ENCODE data around the gene EFCAB10.

EFCAB10 gene

DNA sequence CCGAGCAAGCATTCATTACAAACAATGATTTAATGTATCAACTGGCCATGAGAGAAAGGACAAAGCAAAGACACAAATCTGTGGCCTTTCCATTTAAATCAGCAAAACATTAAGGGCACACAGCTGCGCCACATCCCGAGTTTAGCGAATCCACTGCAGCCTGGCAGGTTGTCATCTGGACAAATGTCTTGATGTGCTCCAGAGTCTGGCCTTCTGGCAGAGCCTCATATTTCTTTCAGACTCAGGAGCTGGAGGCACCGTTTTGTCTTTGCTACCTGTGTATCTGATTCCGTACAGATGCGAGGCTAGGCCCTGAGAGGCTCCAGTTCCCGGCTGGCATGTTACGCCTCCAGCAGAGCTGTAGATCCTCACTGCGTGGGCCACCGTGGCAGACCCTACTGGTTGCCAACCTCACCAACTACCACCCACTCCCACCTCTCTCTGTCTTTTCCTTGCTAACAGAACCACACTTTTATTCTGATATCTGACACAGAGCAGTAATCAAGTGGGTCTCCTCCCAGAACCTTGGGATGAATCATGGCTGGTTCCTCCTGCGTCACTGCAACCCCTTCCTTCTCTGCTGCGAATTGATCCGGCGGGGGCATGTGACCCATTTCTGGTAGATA lies 40.9 kb upstream of the EFCAB10 start:
- Histone ChIP-seq H3K9ac (ENCODE audit: low read length) (no peak overlapping the region), H2BK120ac (ENCODE audit: low read depth, low read length) (no peak overlapping the region), H3K4ac (ENCODE audit: low read depth in 1 of 2, low read length in 2 of 2) (no peak overlapping the region), H3K27ac (ENCODE audit: low read length, poor library complexity, severe bottlenecking) (no peak overlapping the region), H2AFZ (ENCODE audit: low read depth, low read length) (no peak overlapping the region), H3K79me1 (replicated peaks; ENCODE audit: low read length, poor library complexity, severe bottlenecking) (no peaks in the 10 kb centered on the region), H3K27me3 (ENCODE audit: control insufficient read depth in 1 of 2, insufficient read depth in 1 of 2, low read length in 2 of 2) (no peaks in the 10 kb centered on the region), H2BK5ac (ENCODE audit: low read depth, low read length, poor library complexity, severe bottlenecking) (no peak overlapping the region), H2BK12ac (ENCODE audit: low read length in 2 of 2) (no peak overlapping the region), H3K14ac (ENCODE audit: low read length in 2 of 2) (no peak overlapping the region), H2BK15ac (ENCODE audit: low read depth, poor library complexity, severe bottlenecking) (no peak overlapping the region), H3K4me2 (ENCODE audit: low read length, poor library complexity, severe bottlenecking) (no peak overlapping the region), H3K9me3 (ENCODE audit: control insufficient read depth, low read length) (peaks cover 7% of the 10 kb centered on the region), H3K23ac (ENCODE audit: low read length in 2 of 2) (no peak overlapping the region), H2AK5ac (ENCODE audit: low read length, severe bottlenecking) (no peak overlapping the region), H4K91ac (ENCODE audit: low read length) (no peak overlapping the region), H3K36me3 (ENCODE audit: control insufficient read depth in 1 of 2, insufficient read depth in 2 of 2, low read depth in 1 of 2, low read length in 2 of 2) (peaks cover 30 to 59% of the 10 kb centered on the region in 2 experiments), H3K18ac (ENCODE audit: low read depth in 1 of 2, low read length in 2 of 2) (no peak overlapping the region), H3K4me1 (ENCODE audit: control insufficient read depth, insufficient read depth, low read depth, low read length) (no peaks in the 10 kb centered on the region), H3K4me3 (ENCODE audit: insufficient read depth in 1 of 2, low read depth in 1 of 2, low read length in 2 of 2) (no peak overlapping the region), H4K8ac (ENCODE audit: low read length) (no peak overlapping the region)
- WGBS, result 95% methylated on average over 12 of the region's 15 CpGs
- no peak for DNase-seq

DNA sequence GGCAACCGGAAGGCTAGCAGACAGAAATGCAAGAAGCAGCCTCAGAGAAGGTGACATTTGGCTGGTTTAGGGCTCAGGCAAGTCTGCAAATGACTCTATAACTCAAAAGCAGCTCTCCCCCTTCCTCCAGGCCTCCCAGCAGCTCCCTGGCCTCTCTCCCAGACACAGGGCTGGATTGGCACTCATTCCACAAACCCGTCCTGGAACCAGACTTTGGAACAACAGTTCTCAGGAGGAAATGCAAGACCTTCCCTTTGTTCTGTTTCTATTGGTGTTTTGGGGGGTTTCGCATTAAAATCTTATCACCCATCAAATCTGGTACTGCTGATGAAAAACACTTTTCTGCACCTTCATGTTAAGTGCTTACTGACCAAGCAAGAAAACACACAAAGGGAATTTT lies 40.3 kb upstream of the EFCAB10 start:
- Histone ChIP-seq H2AK5ac (ENCODE audit: low read length, severe bottlenecking) (no peak overlapping the region), H3K9ac (ENCODE audit: low read length) (no peak overlapping the region), H3K79me1 (replicated peaks; ENCODE audit: low read length, poor library complexity, severe bottlenecking) (no peaks in the 10 kb centered on the region), H3K9me3 (ENCODE audit: control insufficient read depth, low read length) (peaks cover 7% of the 10 kb centered on the region), H3K14ac (ENCODE audit: low read length in 2 of 2) (no peak overlapping the region), H2AFZ (ENCODE audit: low read depth, low read length) (no peak overlapping the region), H2BK12ac (ENCODE audit: low read length in 2 of 2) (no peak overlapping the region), H2BK5ac (ENCODE audit: low read depth, low read length, poor library complexity, severe bottlenecking) (no peak overlapping the region), H4K8ac (ENCODE audit: low read length) (no peak overlapping the region), H3K27ac (ENCODE audit: low read length, poor library complexity, severe bottlenecking) (no peak overlapping the region), H3K4me2 (ENCODE audit: low read length, poor library complexity, severe bottlenecking) (no peak overlapping the region), H3K4me1 (ENCODE audit: control insufficient read depth, insufficient read depth, low read depth, low read length) (no peaks in the 10 kb centered on the region), H3K36me3 (ENCODE audit: control insufficient read depth in 1 of 2, insufficient read depth in 2 of 2, low read depth in 1 of 2, low read length in 2 of 2) (peaks cover 30 to 58% of the 10 kb centered on the region in 2 experiments), H3K18ac (ENCODE audit: low read depth in 1 of 2, low read length in 2 of 2) (no peak overlapping the region), H3K4ac (ENCODE audit: low read depth in 1 of 2, low read length in 2 of 2) (no peak overlapping the region), H2BK120ac (ENCODE audit: low read depth, low read length) (no peak overlapping the region), H3K4me3 (ENCODE audit: insufficient read depth in 1 of 2, low read depth in 1 of 2, low read length in 2 of 2) (no peak overlapping the region), H3K27me3 (ENCODE audit: control insufficient read depth in 1 of 2, insufficient read depth in 1 of 2, low read length in 2 of 2) (no peaks in the 10 kb centered on the region), H3K23ac (ENCODE audit: low read length in 2 of 2) (no peak overlapping the region), H2BK15ac (ENCODE audit: low read depth, poor library complexity, severe bottlenecking) (no peak overlapping the region), H4K91ac (ENCODE audit: low read length) (no peak overlapping the region)
- WGBS, result 84% methylated on average over 3 of the region's 3 CpGs
- no peak for DNase-seq

DNA sequence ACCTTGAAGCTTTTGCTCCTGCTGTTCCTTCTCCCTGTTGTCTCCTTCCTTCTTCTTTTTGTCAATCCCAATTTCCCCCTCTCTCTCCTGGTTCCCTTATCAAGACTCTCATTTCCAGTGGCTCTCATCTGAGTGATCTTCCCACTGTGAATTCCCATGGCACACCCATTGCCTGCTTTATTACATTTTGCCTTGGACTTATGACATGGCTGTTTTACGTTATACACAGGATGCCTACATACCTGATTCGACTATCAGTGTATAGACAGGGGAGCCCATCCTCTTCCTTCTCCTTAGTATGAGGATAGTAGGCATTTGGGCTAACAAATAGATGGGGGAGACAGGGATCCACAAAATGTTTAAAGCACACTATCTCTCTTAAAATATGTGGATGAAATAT lies 39.9 kb upstream of the EFCAB10 start:
- WGBS, result no CpG with 5 or more reads among the region's 2 CpGs
- no peak overlapping the region for H2AFZ ChIP-seq (ENCODE audit: low read depth, low read length)
- H3K4me3 ChIP-seq (ENCODE audit: insufficient read depth in 1 of 2, low read depth in 1 of 2, low read length in 2 of 2), result no peak overlapping the region
- H3K4ac ChIP-seq (ENCODE audit: low read depth in 1 of 2, low read length in 2 of 2), result no peak overlapping the region
- no peak overlapping the region for H2BK5ac ChIP-seq (ENCODE audit: low read depth, low read length, poor library complexity, severe bottlenecking)
- H2AK5ac ChIP-seq (ENCODE audit: low read length, severe bottlenecking), result no peak overlapping the region
- no peaks in the 10 kb centered on the region for H3K4me1 ChIP-seq (ENCODE audit: control insufficient read depth, insufficient read depth, low read depth, low read length)
- H3K79me1 ChIP-seq (replicated peaks; ENCODE audit: low read length, poor library complexity, severe bottlenecking), result no peaks in the 10 kb centered on the region
- H3K9ac ChIP-seq (ENCODE audit: low read length), result no peak overlapping the region
- no peak overlapping the region for H2BK120ac ChIP-seq (ENCODE audit: low read depth, low read length)
- H3K9me3 ChIP-seq (ENCODE audit: control insufficient read depth, low read length), result peaks cover 4% of the 10 kb centered on the region
- H3K4me2 ChIP-seq (ENCODE audit: low read length, poor library complexity, severe bottlenecking), result no peak overlapping the region
- no peak overlapping the region for H3K27ac ChIP-seq (ENCODE audit: low read length, poor library complexity, severe bottlenecking)
- peaks cover 30 to 58% of the 10 kb centered on the region in 2 experiments for H3K36me3 ChIP-seq (ENCODE audit: control insufficient read depth in 1 of 2, insufficient read depth in 2 of 2, low read depth in 1 of 2, low read length in 2 of 2)
- no peak for DNase-seq
- no peak overlapping the region for H4K91ac ChIP-seq (ENCODE audit: low read length)
- H3K23ac ChIP-seq (ENCODE audit: low read length in 2 of 2), result no peak overlapping the region
- H3K18ac ChIP-seq (ENCODE audit: low read depth in 1 of 2, low read length in 2 of 2), result no peak overlapping the region
- H2BK12ac ChIP-seq (ENCODE audit: low read length in 2 of 2), result no peak overlapping the region
- no peaks in the 10 kb centered on the region for H3K27me3 ChIP-seq (ENCODE audit: control insufficient read depth in 1 of 2, insufficient read depth in 1 of 2, low read length in 2 of 2)
- H2BK15ac ChIP-seq (ENCODE audit: low read depth, poor library complexity, severe bottlenecking), result no peak overlapping the region
- no peak overlapping the region for H3K14ac ChIP-seq (ENCODE audit: low read length in 2 of 2)
- H4K8ac ChIP-seq (ENCODE audit: low read length), result no peak overlapping the region

DNA sequence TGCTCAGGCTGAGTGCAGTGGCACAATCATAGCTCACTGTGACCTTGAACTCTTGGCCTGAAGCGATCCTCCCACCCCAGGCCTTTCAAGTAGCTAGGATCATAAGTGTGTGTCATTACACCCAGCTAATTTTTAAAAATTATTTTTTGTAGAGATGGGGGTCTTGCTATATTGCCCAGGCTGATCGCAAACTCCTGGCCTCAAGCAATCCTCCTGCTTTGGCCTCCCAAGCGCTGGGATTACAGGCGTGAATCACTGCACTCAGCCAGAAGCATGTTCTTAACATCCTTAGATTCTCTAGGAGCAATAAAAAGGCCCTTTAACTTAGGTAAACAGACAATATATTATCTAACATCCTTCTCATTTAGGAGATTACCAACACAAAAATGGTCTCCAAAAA lies 38.3 kb upstream of the EFCAB10 start:
- no peaks in the 10 kb centered on the region for H3K9me3 ChIP-seq (ENCODE audit: control insufficient read depth, low read length)
- H3K4me1 ChIP-seq (ENCODE audit: control insufficient read depth, insufficient read depth, low read depth, low read length), result no peaks in the 10 kb centered on the region
- H3K36me3 ChIP-seq (ENCODE audit: control insufficient read depth in 1 of 2, insufficient read depth in 2 of 2, low read depth in 1 of 2, low read length in 2 of 2), result peaks cover 42 to 59% of the 10 kb centered on the region in 2 experiments
- no peak overlapping the region for H3K4me3 ChIP-seq (ENCODE audit: insufficient read depth in 1 of 2, low read depth in 1 of 2, low read length in 2 of 2)
- no peaks in the 10 kb centered on the region for H3K79me1 ChIP-seq (replicated peaks; ENCODE audit: low read length, poor library complexity, severe bottlenecking)
- no peak overlapping the region for H2BK15ac ChIP-seq (ENCODE audit: low read depth, poor library complexity, severe bottlenecking)
- no peak overlapping the region for H2AFZ ChIP-seq (ENCODE audit: low read depth, low read length)
- H4K8ac ChIP-seq (ENCODE audit: low read length), result no peak overlapping the region
- no peak overlapping the region for H3K14ac ChIP-seq (ENCODE audit: low read length in 2 of 2)
- WGBS, result 95% methylated on average over 3 of the region's 4 CpGs
- no peak overlapping the region for H3K9ac ChIP-seq (ENCODE audit: low read length)
- H2AK5ac ChIP-seq (ENCODE audit: low read length, severe bottlenecking), result no peak overlapping the region
- no peak overlapping the region for H3K4me2 ChIP-seq (ENCODE audit: low read length, poor library complexity, severe bottlenecking)
- no peak overlapping the region for H2BK5ac ChIP-seq (ENCODE audit: low read depth, low read length, poor library complexity, severe bottlenecking)
- H2BK120ac ChIP-seq (ENCODE audit: low read depth, low read length), result no peak overlapping the region
- H3K27me3 ChIP-seq (ENCODE audit: control insufficient read depth in 1 of 2, insufficient read depth in 1 of 2, low read length in 2 of 2), result no peaks in the 10 kb centered on the region
- no peak overlapping the region for H4K91ac ChIP-seq (ENCODE audit: low read length)
- H3K18ac ChIP-seq (ENCODE audit: low read depth in 1 of 2, low read length in 2 of 2), result no peak overlapping the region
- no peak overlapping the region for H2BK12ac ChIP-seq (ENCODE audit: low read length in 2 of 2)
- no peak overlapping the region for H3K27ac ChIP-seq (ENCODE audit: low read length, poor library complexity, severe bottlenecking)
- no peak overlapping the region for H3K4ac ChIP-seq (ENCODE audit: low read depth in 1 of 2, low read length in 2 of 2)
- DNase-seq, result no peak
- H3K23ac ChIP-seq (ENCODE audit: low read length in 2 of 2), result no peak overlapping the region

Data from mesenchymal stem cell (in vitro differentiated cells and primary cell).